HT-29 (cell line): ENCODE data around the gene ZMYM1. TPM values are rescaled to one million over a fixed set of nuclear protein-coding genes. Genes with fewer than 3 reads are reported as not detected.
"Not testable (repeated sequence)": the region's sequence is repeated elsewhere in the genome, so short reads cannot be mapped to it uniquely, and the experiment has no call there.

Source experiments
- DNase-seq: peaks from one replicate; pipeline ENCODE4 v3.0.0-alpha.2; 2015; ENCODE audit warnings: low spot score
- total RNA-seq: library from RNA; depleted of rRNA; stranded (reverse); fragments of >200 nt; shearing (Covaris generic); gene quantifications from 2 replicates; pipeline ENCODE4 v1.2.3, GENCODE V29; 2014; rRNA removed

The ZMYM1 gene
- 3.7 and 7.4 TPM in 2 replicates for total RNA-seq

DNA sequence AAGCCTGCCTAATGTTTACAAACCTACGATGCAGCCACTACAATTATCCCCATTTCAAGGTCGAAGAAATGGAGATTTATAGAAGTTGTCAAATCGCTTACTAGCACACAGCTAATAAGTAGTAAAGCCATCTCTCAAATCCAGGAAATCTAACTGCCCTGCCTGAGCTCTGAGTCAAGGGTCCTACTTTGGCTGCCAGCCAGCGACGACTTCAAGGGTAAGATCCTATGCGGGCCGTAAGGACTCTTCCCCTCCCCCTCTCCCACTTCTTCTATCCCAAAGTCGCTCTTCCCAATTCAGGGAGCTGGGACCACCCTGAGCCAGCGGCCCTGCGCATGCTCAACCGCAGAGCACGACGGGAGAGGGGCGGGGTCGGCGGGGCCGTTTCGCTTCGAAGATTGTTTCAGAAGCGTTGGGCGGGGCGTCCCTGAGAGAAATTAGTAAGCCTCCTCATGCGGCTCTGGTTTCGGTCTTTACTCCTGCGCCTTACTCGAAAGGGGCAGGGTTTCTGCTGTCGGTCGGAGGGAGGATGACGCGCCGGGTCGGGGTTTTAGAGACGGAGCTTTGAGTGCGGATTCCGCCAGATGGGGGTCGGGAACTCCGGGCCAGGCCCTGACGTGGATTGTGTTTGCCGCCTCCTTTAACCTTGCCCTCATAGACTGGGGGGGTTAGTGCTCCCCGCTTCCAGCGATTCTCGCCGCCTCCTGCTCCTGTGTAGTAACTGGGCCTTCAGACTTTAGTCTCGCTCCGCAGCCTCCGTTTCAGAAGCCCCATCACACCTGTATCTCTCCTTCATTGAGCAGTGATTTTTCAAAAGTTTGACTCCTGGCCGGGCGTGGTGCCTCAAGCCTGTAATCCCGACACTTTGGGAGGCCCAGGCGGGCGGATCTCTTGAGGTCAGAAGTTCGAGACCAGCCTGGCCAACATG, at the start of gene ZMYM1:
ZMYM1 (plus strand) TSS at position 383 of the 928 bp plus-strand sequence. CDS start 14,603 bp downstream, outside the sequence.
- DNase-seq = peak; percentile 87

DNA sequence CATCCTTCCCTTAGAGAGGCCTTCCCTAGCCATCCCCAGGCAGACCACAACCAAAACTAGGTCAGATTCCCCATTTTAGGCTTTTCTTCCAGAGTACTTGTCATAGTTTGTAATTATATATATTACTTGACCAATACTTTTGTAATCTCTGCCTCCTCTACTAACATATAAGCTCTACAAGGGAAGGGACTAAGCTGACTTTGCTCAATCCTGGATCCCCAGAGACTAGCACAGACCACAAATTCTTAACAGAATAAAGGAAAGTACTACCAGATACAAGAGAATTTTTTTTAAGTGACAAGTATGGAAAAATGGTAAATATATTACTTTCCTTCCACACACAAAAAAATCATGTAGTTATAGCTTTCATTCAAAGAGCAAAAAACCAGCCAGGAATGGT, 49.4 kb upstream of the ZMYM1 start:
- no peak for DNase-seq

- no peak for DNase-seq
Measured at GRCh38 chr1:35030338-35030737, 48.8 kb upstream of the ZMYM1 start.

DNA sequence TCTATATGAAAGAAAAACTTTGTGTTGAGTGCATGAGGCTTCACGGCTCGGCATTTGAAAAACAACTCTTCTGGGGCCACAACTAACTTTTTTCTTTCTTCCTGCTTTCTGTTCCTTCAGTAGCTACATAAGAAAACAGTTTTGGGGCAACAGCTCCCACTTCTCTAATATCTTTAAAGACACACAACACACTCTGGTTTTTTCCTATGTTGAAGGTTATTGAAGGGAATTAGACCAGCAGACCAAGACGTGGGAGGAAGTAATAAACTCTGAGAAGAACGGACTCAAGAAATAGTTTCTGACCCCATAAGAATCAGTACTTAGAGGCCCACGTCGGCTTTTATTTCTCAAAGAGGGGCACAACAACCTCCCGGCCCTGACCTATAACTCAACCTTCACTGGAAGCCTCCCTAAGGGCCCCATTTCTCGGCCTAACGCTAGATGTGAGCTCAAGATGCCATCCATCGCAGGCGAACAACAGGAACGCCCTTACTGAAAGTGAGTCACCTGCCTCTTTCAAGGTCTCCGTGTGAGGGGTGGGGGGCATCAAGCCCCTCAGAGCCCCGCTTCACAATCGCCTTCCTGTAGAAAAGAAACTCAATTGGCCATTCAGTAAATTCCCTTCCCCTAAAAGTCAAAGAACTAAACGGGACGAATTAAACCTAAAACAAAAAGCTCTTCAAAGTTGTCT, 48.3 kb upstream of the ZMYM1 start:
- peak; percentile 54 for DNase-seq

- no peak for DNase-seq
Measured at GRCh38 chr1:35032384-35032739, 46.8 kb upstream of the ZMYM1 start.

GRCh38 chr1:35033346-35033745, 45.8 kb upstream of the ZMYM1 start:
- DNase-seq = no peak

DNA sequence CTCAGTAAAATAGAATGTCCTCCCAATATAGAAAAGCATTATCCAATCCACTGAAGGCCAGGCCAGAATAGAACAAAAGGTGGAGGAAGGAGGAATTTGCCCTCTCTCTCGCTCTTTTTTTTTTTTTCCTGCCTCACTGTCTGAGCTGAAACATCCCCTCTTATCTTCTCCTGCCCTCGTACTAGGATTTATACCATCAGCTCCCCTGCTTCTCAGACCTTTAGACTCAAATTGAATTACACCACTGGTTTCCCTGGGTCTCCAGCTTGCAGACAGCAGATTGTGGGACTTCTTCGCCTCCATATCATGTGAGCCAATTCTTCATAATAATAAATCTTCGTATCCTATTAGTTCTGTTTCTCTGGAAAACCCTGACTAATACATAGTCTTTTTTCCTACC, 42.6 kb upstream of the ZMYM1 start:
- no peak for DNase-seq

GRCh38 chr1:35037206-35037605, 42.0 kb upstream of the ZMYM1 start:
- DNase-seq = no peak

DNA sequence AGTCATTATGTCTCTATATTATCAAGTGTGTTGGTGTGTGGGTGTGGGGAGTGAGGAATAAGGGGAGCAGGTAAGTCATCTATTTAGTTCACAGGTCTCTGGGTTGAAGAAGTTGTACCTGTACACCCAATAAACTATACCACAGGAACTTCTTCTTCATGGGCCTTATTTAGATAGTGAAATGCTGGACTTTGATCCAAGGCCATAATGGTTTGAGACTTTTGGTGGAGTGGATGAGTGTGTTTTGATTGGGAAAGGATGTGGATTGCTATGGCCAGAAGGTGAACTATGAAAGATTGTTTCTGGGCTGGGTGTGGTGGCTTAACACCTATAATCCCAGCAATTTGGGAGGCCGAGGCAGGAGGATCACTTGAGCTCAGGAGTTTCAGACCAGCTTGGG, 40.5 kb upstream of the ZMYM1 start:
- no peak for DNase-seq

DNA sequence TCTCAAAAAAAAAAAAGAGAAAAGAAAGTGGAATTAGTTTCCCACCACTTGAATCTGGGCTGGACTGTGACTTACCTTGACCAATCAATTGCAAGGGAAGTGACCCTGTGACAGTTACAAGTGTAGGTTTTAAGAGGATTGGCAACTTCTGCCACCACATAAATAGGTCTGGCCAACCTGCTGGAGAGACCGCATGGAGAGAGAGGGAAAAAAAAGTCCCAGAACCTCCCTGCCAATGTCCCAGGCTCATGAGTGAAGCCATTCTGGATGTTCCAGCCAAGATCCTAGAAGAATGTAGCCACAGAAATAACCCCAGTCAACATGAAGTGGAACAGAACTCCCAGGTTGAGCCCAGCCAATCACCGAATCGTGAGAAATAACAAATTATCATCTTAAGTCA, 35.7 kb upstream of the ZMYM1 start:
- DNase-seq = no peak

GRCh38 chr1:35044431-35044830, 34.8 kb upstream of the ZMYM1 start:
- no peak for DNase-seq

GRCh38 chr1:35046730-35047129, 32.5 kb upstream of the ZMYM1 start:
- no peak for DNase-seq

- no peak for DNase-seq
Measured at GRCh38 chr1:35047188-35047858, 31.9 kb upstream of the ZMYM1 start.

DNA sequence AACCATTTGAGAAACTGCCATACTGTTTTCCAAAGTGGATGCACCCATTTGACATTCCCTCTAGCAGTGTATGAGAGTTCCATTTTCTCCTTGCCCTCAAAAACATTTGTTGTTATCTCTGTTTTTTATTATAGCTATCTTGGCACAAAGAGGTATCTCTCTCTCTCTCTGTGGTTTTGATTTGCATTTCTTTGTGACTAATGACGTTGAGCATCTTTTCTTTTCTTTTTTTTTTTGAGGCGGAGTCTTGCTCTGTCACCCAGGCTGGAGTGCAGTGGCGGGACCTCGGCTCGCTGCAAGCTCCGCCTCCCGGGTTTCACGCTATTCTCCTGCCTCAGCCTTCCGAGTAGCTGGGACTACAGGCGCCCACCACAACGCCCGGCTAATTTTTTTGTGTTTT, 30.1 kb upstream of the ZMYM1 start:
- no peak for DNase-seq

DNA sequence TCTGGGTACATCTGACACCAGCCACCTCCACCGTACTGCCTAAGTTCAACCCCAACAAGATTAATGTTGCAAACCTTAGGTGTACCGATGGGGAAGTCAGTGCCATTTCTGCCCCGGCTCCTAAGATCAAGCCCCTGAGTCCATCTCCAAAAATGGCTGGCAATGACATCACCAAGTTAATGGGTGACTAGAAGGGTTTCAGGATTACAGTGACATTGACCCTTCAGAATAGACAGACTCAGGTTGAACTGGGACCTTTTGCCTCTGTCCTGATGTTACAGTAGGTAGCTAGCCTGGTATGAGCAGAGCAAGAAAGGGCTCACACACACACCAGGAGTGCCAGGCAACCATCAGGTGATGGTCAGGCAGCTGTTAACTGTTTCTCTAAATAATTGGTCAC, 25.8 kb upstream of the ZMYM1 start:
- no peak for DNase-seq

DNA sequence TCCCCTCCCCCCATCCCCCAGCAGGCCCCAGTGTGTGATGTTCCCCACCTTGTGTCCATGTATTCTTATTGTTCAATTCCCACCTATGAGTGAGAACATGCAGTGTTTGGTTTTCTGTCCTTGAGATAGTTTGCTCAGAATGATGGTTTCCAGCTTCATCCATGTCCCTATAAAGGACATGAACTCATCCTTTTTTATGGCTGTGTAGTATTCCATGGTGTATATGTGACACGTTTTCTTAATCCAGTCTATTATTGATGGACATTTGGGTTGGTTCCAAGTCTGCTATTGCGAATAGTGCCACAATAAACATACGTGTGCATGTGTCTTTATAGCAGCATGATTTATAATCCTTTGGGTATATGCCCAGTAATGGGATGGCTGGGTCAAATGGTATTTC, 24.9 kb upstream of the ZMYM1 start:
- not testable (repeated sequence) for DNase-seq

GRCh38 chr1:35058321-35058720, 20.9 kb upstream of the ZMYM1 start:
- peak; percentile 59 for DNase-seq

DNA sequence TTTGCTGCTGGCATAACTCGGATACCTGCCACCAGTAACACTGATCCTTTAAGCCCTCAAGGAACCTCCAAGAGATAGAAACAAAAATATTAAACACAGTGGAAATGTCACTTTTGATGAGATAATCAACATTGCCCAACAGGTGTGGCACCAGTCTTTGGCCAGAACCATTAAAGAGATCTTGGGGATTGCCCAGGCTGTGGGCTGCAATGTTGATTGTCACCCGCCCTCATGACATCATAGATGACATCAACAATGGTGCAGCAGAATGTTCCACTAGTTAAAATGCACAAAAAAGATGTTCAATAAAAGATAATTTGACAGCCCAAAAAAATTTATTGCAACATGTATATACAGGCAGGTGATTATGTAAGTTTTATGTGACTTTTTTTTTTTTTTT, 20.2 kb upstream of the ZMYM1 start:
- DNase-seq = no peak

DNA sequence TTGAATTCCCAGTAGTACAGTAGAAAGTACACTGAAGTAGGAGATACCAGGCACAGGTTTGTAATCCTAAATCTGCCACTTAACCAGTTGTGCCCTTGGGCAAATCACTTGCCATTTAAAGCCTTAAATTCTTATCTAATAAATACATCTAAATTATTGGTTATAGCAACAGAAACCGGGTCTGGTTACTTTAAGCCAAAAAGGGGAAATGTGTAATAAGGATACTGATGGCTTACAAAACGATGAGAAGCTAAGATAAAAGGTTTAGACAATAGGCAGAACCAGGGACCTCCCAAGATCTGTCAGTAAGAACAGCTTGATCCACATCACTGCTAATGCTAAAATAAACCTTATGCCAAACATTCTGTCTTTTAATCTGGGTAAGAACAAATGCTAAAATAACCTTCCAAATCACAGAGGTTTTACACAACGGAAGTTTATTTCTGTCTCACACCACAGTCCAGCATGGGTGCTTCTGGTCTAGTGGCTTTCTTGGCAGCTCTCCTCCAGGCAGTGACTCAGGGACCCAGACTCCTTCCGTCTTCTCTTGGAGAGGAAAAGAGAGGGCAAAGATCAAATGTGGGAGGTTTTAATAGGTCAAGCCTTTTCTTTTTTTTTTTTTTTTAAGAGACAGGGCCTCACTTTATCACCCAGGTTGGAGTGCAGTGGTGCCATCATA, 16.5 kb upstream of the ZMYM1 start:
- DNase-seq = peak; percentile 35

GRCh38 chr1:35064265-35064664, 14.9 kb upstream of the ZMYM1 start:
- DNase-seq = no peak

DNA sequence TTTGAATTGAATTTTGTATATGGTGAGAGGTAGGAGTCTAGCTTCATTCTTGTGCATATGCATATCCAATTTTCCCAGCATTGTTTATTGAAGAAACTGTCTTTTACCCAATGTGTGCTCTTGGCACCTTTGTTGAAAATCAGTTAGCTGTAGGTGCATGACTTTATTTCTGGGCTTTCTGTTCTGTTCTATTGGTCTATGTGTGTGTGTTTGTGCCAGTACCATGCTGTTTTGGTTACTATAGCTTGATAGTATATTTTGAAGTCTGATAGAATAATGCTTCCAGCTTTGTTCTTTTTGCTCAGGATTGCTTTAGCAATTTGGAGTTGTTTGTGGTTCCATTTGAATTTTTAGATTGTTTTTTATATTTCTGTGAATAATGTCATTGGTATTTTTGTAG, 9.4 kb upstream of the ZMYM1 start:
- DNase-seq = no peak
